HUDEP-2 (cell line): ENCODE measurements around the gene GRB10.
"Not testable (repeated sequence)": the region's sequence is repeated elsewhere in the genome, so short reads cannot be mapped to it uniquely, and the experiment has no call there.

Experiments
- DNase-seq, 76 experiments: peaks; one replicate each; lab custom pipeline; 2025; ENCODE audit not compliant: unreplicated experiment in 76 of 76; lab: John Stamatoyannopoulos, UW

The GRB10 gene

DNA sequence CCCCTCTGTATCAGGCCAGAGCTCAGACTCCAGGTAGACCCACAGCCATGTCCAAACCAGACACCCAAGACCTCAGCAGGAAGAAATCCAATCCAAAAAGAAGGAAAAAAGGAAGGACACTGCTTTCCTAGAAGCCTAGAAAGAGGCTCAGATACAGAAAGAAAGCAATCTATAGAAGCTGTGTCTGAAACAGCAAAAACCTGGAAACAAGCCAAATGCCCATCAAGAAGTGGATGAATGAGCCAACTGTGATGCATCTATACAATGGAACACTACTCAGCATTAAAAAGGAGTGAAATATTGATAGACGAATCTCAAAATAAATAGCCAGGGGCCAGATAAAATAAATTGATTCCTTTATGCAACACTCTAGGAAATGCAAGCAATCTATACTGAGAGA, 31.6 kb downstream of the GRB10 start:
- DNase-seq = no peak

GRCh38 chr7:50749896-50750295, 32.8 kb downstream of the GRB10 start:
- DNase-seq = no peak

DNA sequence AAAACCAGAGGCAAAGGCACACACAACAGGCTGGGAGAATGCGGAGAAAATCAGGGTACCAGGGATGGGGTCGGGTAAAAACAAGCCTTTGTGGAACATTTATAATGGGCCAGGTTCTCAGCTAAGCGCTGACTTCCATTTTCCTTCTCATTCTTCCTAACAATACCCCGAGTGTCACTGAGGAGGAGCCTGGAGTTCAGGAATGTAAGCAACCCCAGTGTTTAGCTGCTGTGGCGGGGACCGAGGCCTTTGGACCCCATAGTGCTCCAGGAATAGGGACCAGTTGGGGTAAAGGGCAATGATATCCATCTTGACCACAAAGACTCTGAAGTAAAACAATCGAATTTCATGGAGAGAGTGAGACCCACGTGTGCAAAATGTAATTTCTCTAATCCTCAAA, 34.2 kb downstream of the GRB10 start:
- DNase-seq = no peak

DNA sequence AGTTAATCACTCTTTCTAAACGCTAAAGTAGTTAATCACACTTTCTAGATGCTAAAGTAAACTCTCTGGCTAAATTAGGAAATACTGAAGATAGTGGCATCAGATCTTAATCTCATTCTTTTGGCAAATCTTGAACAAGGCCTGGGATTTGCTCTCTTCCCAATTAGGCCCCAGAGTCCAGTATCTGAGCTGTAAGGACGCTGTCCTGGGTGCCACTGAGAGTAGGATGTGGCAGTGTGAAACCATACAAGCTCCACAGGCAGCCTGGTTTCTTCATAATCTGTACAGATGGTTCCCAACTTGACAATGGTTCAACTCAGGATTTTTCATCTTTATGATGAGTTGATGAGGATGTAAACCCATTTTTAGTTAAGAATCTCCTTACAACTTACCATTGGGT, 36.9 kb downstream of the GRB10 start:
- no peak for DNase-seq

- DNase-seq = no peak
Measured at GRCh38 chr7:50745336-50745735, 37.4 kb downstream of the GRB10 start.

- no peak for DNase-seq
Measured at GRCh38 chr7:50743893-50744292, 38.8 kb downstream of the GRB10 start.

DNA sequence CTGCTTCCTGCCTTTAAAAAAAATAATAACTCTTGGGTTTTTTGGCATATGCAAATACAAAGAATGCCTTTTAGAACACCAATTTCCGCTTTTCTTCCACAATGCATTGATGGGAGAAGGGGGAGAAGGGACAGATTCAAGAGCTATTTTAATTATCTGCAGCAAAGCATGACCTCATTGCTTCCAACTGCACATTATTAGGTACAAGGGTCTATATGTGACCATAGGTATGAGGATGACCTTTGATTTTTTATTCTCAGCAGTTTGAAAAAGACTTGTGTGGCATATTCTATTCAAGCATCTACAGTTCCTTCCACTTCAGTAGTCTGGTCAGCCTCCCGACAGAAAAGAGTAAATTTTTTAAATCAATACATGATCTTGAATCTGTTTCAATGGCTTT, 39.7 kb downstream of the GRB10 start:
- no peak for DNase-seq

DNA sequence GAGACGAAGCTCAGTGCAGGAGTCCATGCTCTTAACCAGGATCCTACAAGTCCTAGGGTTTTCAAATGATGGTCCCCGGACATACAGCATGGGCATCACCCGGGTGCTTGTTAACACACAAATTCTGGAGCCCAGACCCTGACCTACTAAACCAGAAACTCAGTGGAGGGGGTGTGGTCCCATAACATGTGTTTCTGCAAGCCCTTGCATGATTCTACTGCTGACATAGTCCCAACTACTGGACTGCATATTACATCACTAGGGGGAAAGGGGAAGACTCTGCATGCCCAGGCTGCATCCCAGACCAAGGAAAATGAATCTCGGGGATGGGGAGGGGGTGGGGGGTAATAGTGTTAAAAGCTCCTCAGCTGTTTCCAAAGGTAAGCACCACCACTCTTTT, 40.3 kb downstream of the GRB10 start:
- DNase-seq = no peak

DNA sequence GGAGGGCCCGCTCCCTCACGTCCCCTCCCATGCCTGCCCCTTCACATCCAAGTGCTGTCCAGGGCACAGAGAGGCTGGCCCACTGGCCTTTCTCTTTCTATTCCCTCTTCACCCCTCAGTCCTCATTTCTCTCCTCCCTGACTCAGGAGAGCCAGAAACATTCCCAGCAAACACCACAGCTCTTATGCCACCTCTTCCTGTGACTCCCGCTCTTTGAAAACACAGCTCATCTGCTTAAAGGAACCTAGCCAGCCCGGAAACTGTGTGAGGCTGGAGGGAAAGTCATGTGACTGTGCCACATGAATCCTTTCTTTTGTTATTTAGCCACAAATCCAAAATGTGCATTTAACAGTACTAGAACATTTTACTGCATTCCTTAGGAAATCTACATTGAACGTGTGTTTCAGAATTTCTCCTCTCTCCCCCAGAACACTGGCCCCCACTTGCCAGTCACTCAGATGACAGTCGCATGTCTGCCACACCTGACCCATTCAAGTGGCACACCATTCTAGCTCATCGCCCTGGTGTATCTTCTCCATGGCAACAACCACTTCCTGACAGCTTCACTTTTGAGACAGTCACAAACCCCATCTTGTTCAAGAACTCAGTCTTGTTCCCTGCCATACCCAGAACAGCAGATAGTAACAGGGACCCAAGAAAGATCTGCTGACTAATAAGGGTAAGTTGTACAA, 42.8 kb downstream of the GRB10 start:
- no peak for DNase-seq

DNA sequence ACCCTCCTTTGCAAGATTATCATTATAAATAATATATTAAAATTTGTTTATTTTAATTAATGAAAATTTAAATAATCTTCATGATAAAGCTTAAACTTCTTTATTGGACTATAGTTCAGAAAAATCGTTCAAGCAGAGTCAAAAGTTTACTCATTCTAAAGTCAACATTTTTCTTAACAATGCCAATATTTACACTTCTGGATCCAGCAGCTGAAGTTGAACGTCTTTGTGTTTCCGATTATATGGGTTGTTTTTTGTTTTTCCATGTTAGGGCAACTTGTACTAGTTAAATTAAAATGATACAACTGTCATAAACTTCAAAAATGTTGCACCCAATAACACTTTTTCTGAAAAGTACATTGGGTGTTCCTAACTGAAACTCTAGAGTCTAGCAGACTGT, 43.8 kb downstream of the GRB10 start:
- no peak for DNase-seq

DNA sequence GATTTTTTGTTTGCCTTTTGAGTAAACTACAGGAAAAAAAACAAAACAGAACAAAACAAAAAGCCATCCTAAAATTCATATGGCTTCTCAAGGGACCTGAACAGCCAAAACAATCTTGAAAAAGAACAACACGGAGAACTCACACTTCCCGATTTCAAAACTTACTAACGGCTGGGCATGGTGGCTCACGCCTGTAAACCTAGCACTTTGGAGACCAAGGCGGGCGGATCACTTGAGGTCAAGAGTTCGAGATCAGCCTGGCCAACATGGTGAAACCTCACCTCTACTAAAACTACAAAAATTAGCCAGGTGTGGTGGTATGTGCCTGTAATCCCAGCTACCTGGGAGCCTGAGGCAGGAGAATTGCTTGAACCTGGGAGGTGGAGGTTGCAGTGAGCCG, 46.9 kb downstream of the GRB10 start:
- DNase-seq = not testable (repeated sequence)

GRCh38 chr7:50735333-50735732, 47.4 kb downstream of the GRB10 start:
- DNase-seq = no peak

GRCh38 chr7:50734246-50734645, 48.5 kb downstream of the GRB10 start:
- no peak for DNase-seq

- DNase-seq = no peak
Measured at GRCh38 chr7:50733552-50733951, 49.1 kb downstream of the GRB10 start.

- no peak for DNase-seq
Measured at GRCh38 chr7:50731703-50732582, 50.8 kb downstream of the GRB10 start.

GRCh38 chr7:50730446-50731400, 52.0 kb downstream of the GRB10 start:
- no peak for DNase-seq

- DNase-seq = no peak
Measured at GRCh38 chr7:50729962-50730361, 52.7 kb downstream of the GRB10 start.

DNA sequence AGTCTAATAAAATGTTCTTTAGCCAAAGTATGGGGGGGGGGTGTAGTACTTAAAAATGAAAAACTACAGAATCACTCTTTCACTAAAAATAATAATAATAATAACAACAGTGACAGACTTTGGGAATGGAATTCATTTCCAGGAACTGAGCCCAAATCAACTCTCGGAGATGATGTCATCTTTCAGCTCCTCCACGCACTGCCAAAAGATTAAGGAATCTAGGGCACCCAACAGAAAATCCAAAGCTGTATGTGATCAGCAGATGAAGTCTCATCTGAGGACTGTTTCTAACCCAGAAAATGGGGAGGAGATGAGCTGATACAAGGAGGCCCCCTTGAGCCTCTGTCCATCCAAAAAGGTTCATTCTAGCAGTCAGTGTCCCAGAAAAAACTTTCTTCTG, 54.5 kb downstream of the GRB10 start:
- DNase-seq = no peak

DNA sequence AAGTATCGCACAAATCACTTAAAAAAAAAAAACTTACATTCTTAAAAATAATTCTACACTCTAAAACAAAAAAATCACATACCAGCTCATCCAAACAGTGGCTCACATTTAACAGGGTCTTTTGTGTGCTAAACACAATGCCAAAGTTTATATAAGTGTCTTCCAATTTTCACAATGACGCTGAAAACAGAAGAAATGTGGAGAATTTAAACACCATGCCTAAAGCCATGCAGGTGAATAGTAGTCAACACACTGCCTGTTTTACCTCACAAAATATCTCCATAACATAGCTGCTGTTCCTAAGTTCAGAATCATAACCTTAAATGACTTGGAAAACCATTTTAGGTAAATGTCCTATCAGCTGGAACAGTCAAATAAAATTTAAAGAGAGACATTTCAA, 55.0 kb downstream of the GRB10 start:
- no peak for DNase-seq

GRCh38 chr7:50727072-50727471, 55.6 kb downstream of the GRB10 start:
- DNase-seq = no peak

DNA sequence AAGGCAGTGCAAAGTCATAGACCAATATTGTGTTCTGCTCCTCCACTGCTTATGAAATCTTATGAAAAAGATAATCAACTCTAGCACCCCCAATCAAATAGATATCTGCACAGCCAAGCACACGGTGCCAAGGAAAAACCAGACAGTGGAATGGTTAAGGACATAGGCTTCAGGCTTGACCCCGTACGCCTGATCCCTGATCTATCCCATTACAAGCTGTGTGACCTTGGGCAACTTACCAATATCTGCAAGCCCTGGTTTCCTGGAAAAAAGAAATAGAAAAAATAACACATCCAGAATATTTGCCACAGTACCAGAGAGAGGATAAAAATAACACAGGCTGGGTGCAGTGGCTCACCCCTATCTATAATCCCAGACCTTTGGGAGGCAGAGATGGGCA, 56.9 kb downstream of the GRB10 start:
- no peak for DNase-seq
